WTC11 (cell line): ENCODE measurements around the gene TMEM117. TPM values are rescaled to one million over a fixed set of nuclear protein-coding genes. Genes with fewer than 3 reads are reported as not detected.

ENCODE experiments used
- ATAC-seq: fragments of 200-7000 bp; cut with Tn5 transposase; 2 replicates; pipeline ENCODE4 v1.10.0; 2021; ENCODE audit warnings: mild to moderate bottlenecking, moderate library complexity
- CTCF ChIA-PET: fragments of 300-600 bp; sonication (Branson Sonifier 250); formaldehyde crosslinking; loops from one replicate; lab custom pipeline; 2021; ENCODE audit warnings: antibody characterized with exemption; lab: Charles Lee
- POLR2A ChIA-PET: fragments of 350-600 bp; sonication (Branson Sonifier 250); formaldehyde crosslinking; loops from one replicate; lab custom pipeline; 2021; ENCODE audit warnings: antibody characterized with exemption; lab: Charles Lee
- DNase-seq: peaks from one replicate; pipeline ENCODE4 v3.0.0; 2021; ENCODE audit warnings: low spot score
- H3K27ac Mint-ChIP-seq: 2 replicates; pipeline ENCODE4 v1.8.0; 2021; ENCODE audit warnings: mixed read lengths
- H3K27me3 Mint-ChIP-seq: 2 replicates; pipeline ENCODE4 v1.8.0; 2021; ENCODE audit warnings: low read depth, mild to moderate bottlenecking, moderate library complexity, mixed read lengths
- H3K36me3 Mint-ChIP-seq: 2 replicates; pipeline ENCODE4 v1.8.0; 2021; ENCODE audit warnings: mixed read lengths
- H3K4me1 Mint-ChIP-seq: 2 replicates; pipeline ENCODE4 v1.8.0; 2022; ENCODE audit warnings: mixed read lengths
- H3K4me3 Mint-ChIP-seq: 2 replicates; pipeline ENCODE4 v1.8.0; 2021; ENCODE audit warnings: mild to moderate bottlenecking, moderate library complexity, mixed read lengths
- H3K9me3 Mint-ChIP-seq: 2 replicates; pipeline ENCODE4 v1.8.0; 2021; ENCODE audit warnings: mixed read lengths
- ERG ChIP-seq: fragments of 250-450 bp; sonication (Bioruptor Pico); IDR thresholded peaks from 2 replicates; pipeline ENCODE4 v1.8.0; 2021; ENCODE audit warnings: mild to moderate bottlenecking
- ESRRA ChIP-seq: sonication (generic); formaldehyde crosslinking; IDR thresholded peaks from 2 replicates; pipeline ENCODE4 v1.8.1; 2022; ENCODE audit warnings: mild to moderate bottlenecking, missing genetic modification reagents, borderline replicate concordance
- FOXP4 ChIP-seq: sonication (generic); formaldehyde crosslinking; IDR thresholded peaks from 2 replicates; pipeline ENCODE4 v1.8.0; 2022; ENCODE audit warnings: mild to moderate bottlenecking, missing genetic modification reagents
- GABPB1 ChIP-seq: sonication (generic); formaldehyde crosslinking; IDR thresholded peaks from 2 replicates; pipeline ENCODE4 v1.8.1; 2023; ENCODE audit warnings: mild to moderate bottlenecking, missing genetic modification reagents
- HMGXB4 ChIP-seq: sonication (generic); formaldehyde crosslinking; IDR thresholded peaks from 2 replicates; pipeline ENCODE4 v1.8.1; 2023; ENCODE audit warnings: mild to moderate bottlenecking, moderate library complexity, missing genetic modification reagents
- MXD4 ChIP-seq: fragments of 250-450 bp; sonication (Bioruptor Pico); IDR thresholded peaks from 2 replicates; pipeline ENCODE4 v1.8.0; 2021; ENCODE audit warnings: mild to moderate bottlenecking, moderate library complexity, borderline replicate concordance
- NFE2L1 ChIP-seq: sonication (generic); formaldehyde crosslinking; IDR thresholded peaks from 2 replicates; pipeline ENCODE4 v1.8.1; 2023; ENCODE audit warnings: missing genetic modification reagents
- NFYB ChIP-seq: sonication (generic); formaldehyde crosslinking; conservative IDR thresholded peaks from 2 replicates; pipeline ENCODE4 v1.8.0; 2022; ENCODE audit warnings: low read depth, missing genetic modification reagents
- NR1H2 ChIP-seq: sonication (generic); formaldehyde crosslinking; IDR thresholded peaks from 2 replicates; pipeline ENCODE4 v1.9.0; 2021; ENCODE audit warnings: mild to moderate bottlenecking, moderate library complexity, missing genetic modification reagents
- NR3C1 ChIP-seq: sonication (generic); formaldehyde crosslinking; conservative IDR thresholded peaks from 2 replicates; pipeline ENCODE4 v1.8.1; 2023; ENCODE audit warnings: low read depth, mild to moderate bottlenecking, missing genetic modification reagents
- USF1 ChIP-seq: sonication (generic); formaldehyde crosslinking; IDR thresholded peaks from 2 replicates; pipeline ENCODE4 v1.8.0; 2022; ENCODE audit warnings: mild to moderate bottlenecking, missing genetic modification reagents
- ZBTB43 ChIP-seq: sonication (generic); formaldehyde crosslinking; IDR thresholded peaks from 2 replicates; pipeline ENCODE4 v1.8.1; 2023; ENCODE audit warnings: mild to moderate bottlenecking, missing genetic modification reagents
- ZNF121 ChIP-seq: sonication (generic); formaldehyde crosslinking; IDR thresholded peaks from 2 replicates; pipeline ENCODE4 v1.8.0; 2023; ENCODE audit warnings: missing genetic modification reagents
- ZNF232 ChIP-seq: sonication (generic); formaldehyde crosslinking; IDR thresholded peaks from 2 replicates; pipeline ENCODE4 v1.8.0; 2022; ENCODE audit warnings: mild to moderate bottlenecking, missing genetic modification reagents
- ZNF281 ChIP-seq: sonication (generic); formaldehyde crosslinking; IDR thresholded peaks from 2 replicates; pipeline ENCODE4 v1.8.0; 2023; ENCODE audit warnings: mild to moderate bottlenecking, missing genetic modification reagents
- ZNF396 ChIP-seq: fragments of 250-450 bp; sonication (Bioruptor Pico); IDR thresholded peaks from 2 replicates; pipeline ENCODE4 v1.8.0; 2021; ENCODE audit warnings: mild to moderate bottlenecking, moderate library complexity, borderline replicate concordance
- ZNF425 ChIP-seq: fragments of 250-450 bp; sonication (Bioruptor Pico); conservative IDR thresholded peaks from 2 replicates; pipeline ENCODE4 v1.9.0; 2021; ENCODE audit warnings: mild to moderate bottlenecking
- ZNF532 ChIP-seq: fragments of 250-450 bp; sonication (Bioruptor Pico); IDR thresholded peaks from 2 replicates; pipeline ENCODE4 v1.9.0; 2021; ENCODE audit warnings: mild to moderate bottlenecking, borderline replicate concordance
- ZNF671 ChIP-seq: fragments of 250-450 bp; sonication (Bioruptor Pico); IDR thresholded peaks from 2 replicates; pipeline ENCODE4 v1.8.0; 2021; ENCODE audit warnings: mild to moderate bottlenecking
- total RNA-seq: library from RNA; stranded (reverse); gene quantifications from 3 replicates; pipeline ENCODE4 v1.2.3, GENCODE V29; 2021

The TMEM117 gene
- total RNA-seq, 1 experiment from 2014 or later: 1.5 TPM

GRCh38 chr12:43841253-43841652, 5.4 kb downstream of the TMEM117 start:
- ChIA-PET CTCF (interaction anchor here (1.2 kb wide), 1 partner anchor 73 kb away, joined by 3 read pairs; no protein-coding TSS in a partner anchor), POLR2A (no interaction called here)
- peaks cover 4% of the 10 kb centered on the region for H3K4me1 Mint-ChIP-seq
- no peak for ATAC-seq
- no peak overlapping the region for H3K27ac Mint-ChIP-seq
- TF ChIP-seq ESRRA: no peak
- TF ChIP-seq FOXP4 (CRISPR knock-in tag): no peak
- no peak for TF ChIP-seq ZBTB43 (CRISPR knock-in tag)
- no peak for TF ChIP-seq ZNF281 (CRISPR knock-in tag)
- no peak for TF ChIP-seq ZNF396 (CRISPR knock-in tag)
- TF ChIP-seq GABPB1 (CRISPR knock-in tag): no peak
- DNase-seq: no peak
- H3K9me3 Mint-ChIP-seq: peaks cover under 1% of the 10 kb centered on the region
- H3K36me3 Mint-ChIP-seq: no peaks in the 10 kb centered on the region
- H3K27me3 Mint-ChIP-seq: peaks cover 22% of the 10 kb centered on the region
- H3K4me3 Mint-ChIP-seq: no peak overlapping the region

GRCh38 chr12:43842259-43842658, 6.4 kb downstream of the TMEM117 start:
- DNase-seq: no peak
- no peak for ATAC-seq
- Mint-ChIP-seq H3K4me3 (no peak overlapping the region), H3K27me3 (peaks cover 12% of the 10 kb centered on the region), H3K27ac (no peak overlapping the region), H3K4me1 (no peaks in the 10 kb centered on the region), H3K9me3 (peaks cover 8% of the 10 kb centered on the region), H3K36me3 (peaks cover 5% of the 10 kb centered on the region; the same call in 1 of the 2 replicates)
- POLR2A ChIA-PET: no interaction called here
- CTCF ChIA-PET: interaction anchor here (0.6 kb wide), 1 partner anchor 40 kb away, joined by 3 read pairs; no protein-coding TSS in a partner anchor
- TF ChIP-seq NFYB (CRISPR knock-in tag) (no peak), NR1H2 (CRISPR knock-in tag) (no peak), ZNF425 (CRISPR knock-in tag) (no peak), NR3C1 (CRISPR knock-in tag) (no peak), USF1 (no peak), ZNF532 (CRISPR knock-in tag) (no peak), NFE2L1 (CRISPR knock-in tag) (no peak), ZNF232 (CRISPR knock-in tag) (no peak), ZNF121 (CRISPR knock-in tag) (no peak), HMGXB4 (CRISPR knock-in tag) (no peak), ZNF671 (no peak), MXD4 (CRISPR knock-in tag) (no peak), ERG (no peak)
